ENCODE data around the gene ACCS. TPM values are rescaled to one million over a fixed set of nuclear protein-coding genes. Genes with fewer than 3 reads are reported as not detected.

Gene ACCS
- total and polyA plus RNA-seq, 9 of the 15 experiments (the other 6 are each of a cell fraction or from before 2014, with no cell fraction given): 4.2 to 25.9 (median 16.3) TPM

GRCh38 chr11:44028401-44028800 lies 37.7 kb upstream of the ACCS start:
- intact Hi-C loops (cut with micrococcal nuclease) (no loop called here), in situ Hi-C loops (cut with MboI) (no loop called here)
- BruUV-seq (replicated peaks): no TSS peak
- Histone ChIP-seq H4K20me1 (replicated peaks; ENCODE audit: control insufficient read depth, insufficient read depth, low read length) (no peaks in the 10 kb centered on the region), H3K79me2 (ENCODE audit: control insufficient read depth, insufficient read depth, low read length) (no peaks in the 10 kb centered on the region), H3K9me3 (replicated peaks; ENCODE audit: control insufficient read depth, insufficient read depth, low read depth, low read length) (no peaks in the 10 kb centered on the region), H3K4me3 (no peak overlapping the region), H3K27me3 (ENCODE audit: control insufficient read depth in 2 of 2, insufficient read depth in 2 of 2, low read length in 2 of 2) (peaks cover 15 to 20% of the 10 kb centered on the region in 2 experiments; a peak in 4 of 5 replicates), H3K9ac (ENCODE audit: insufficient read depth in 1 of 2, low read depth in 2 of 2, low read length in 2 of 2) (no peak overlapping the region), H3K27ac (ENCODE audit: extremely low read depth, low read depth, low read length) (no peak overlapping the region), H3K9me1 (ENCODE audit: control insufficient read depth, insufficient read depth, low read length) (no peaks in the 10 kb centered on the region), H2AFZ (ENCODE audit: low read depth, low read length) (no peak overlapping the region), H3K36me3 (ENCODE audit: control insufficient read depth, insufficient read depth, low read length) (no peaks in the 10 kb centered on the region), H3K4me1 (replicated peaks in 1 of 2; ENCODE audit: control insufficient read depth in 2 of 2, insufficient read depth in 2 of 2, low read length in 2 of 2) (peaks cover 0 to 2% of the 10 kb centered on the region in 2 experiments; a peak in 3 of 5 replicates), H3K4me2 (ENCODE audit: insufficient read depth, low read length) (no peak overlapping the region)
- 0% methylated on average over 1 of the region's 1 CpG for WGBS (ENCODE audit: insufficient coverage, low coverage, missing lambda C conversion rate)
- CTCF ChIA-PET (ENCODE audit: low intra/inter-chr PET ratio): no interaction called here
- DNase-seq (ENCODE audit: extremely low read depth in 1 of 4, low spot score in 3 of 4): no peak
- no peak for FAIRE-seq
- POLR2A ChIA-PET: interaction anchor here (0.5 kb wide), 1 partner anchor 20 kb away, joined by 3 read pairs; no protein-coding TSS in a partner anchor
- ATAC-seq: no peak
- TF ChIP-seq ZNF398 (CRISPR knock-in tag; IDR thresholded peaks at IDR 0.05): no peak
- no peak for TF ChIP-seq ILK (tag; IDR thresholded peaks at IDR 0.05; ENCODE audit: borderline replicate concordance, low read depth)
- no peak for TF ChIP-seq TGIF2 (CRISPR knock-in tag; IDR thresholded peaks at IDR 0.05)
- no peak for TF ChIP-seq TFE3 (CRISPR knock-in tag; IDR thresholded peaks at IDR 0.05)
- no peak for TF ChIP-seq TEAD4 (IDR thresholded peaks at IDR 0.05; ENCODE audit: low read length)
- TF ChIP-seq TEAD4 (CRISPR knock-in tag; IDR thresholded peaks at IDR 0.05; ENCODE audit: borderline replicate concordance): no peak
- TF ChIP-seq LCOR (CRISPR knock-in tag; IDR thresholded peaks at IDR 0.05): no peak
- no peak for TF ChIP-seq ZNF584 (CRISPR knock-in tag; IDR thresholded peaks at IDR 0.05; ENCODE audit: low read depth)
- no peak for TF ChIP-seq SETDB1 (IDR thresholded peaks at IDR 0.05; ENCODE audit: low read length)
- TF ChIP-seq FOXO4 (CRISPR knock-in tag; IDR thresholded peaks at IDR 0.05): no peak
- TF ChIP-seq PHTF2 (CRISPR knock-in tag; IDR thresholded peaks at IDR 0.05): no peak
- TF ChIP-seq JUN (IDR thresholded peaks at IDR 0.05; ENCODE audit: borderline replicate concordance, low read depth, low read length): no peak
- no peak for TF ChIP-seq JUN (CRISPR knock-in tag; IDR thresholded peaks at IDR 0.05; ENCODE audit: borderline replicate concordance)
- no peak for TF ChIP-seq POLR3G (IDR thresholded peaks at IDR 0.05; ENCODE audit: extremely low read depth, insufficient read length, insufficient replicate concordance)
- no peak for TF ChIP-seq ATF4 (CRISPR knock-in tag; IDR thresholded peaks at IDR 0.05)
- TF ChIP-seq STAG1 (CRISPR knock-in tag; IDR thresholded peaks at IDR 0.05; ENCODE audit: borderline replicate concordance): no peak
- no peak for TF ChIP-seq ZNF644 (tag; IDR thresholded peaks at IDR 0.05; ENCODE audit: low read depth)
